Stimulated activated CD4-positive, alpha-beta T cell treated with anti-CD3 and anti-CD28 coated beads, Interleukin-15, amount 100 ng/mL, for 48 hours (primary cell): ENCODE measurements around the gene SEMA4D.
A peak's percentile ranks its signal among the peaks of the same experiment; 100 is the strongest.

Source experiments
- DNase-seq, 2 donors: peaks; one replicate each; pipeline ENCODE4 v3.0.0-alpha.2; 2020; ENCODE audit warnings: low read depth in 2 of 2

Gene SEMA4D

DNA sequence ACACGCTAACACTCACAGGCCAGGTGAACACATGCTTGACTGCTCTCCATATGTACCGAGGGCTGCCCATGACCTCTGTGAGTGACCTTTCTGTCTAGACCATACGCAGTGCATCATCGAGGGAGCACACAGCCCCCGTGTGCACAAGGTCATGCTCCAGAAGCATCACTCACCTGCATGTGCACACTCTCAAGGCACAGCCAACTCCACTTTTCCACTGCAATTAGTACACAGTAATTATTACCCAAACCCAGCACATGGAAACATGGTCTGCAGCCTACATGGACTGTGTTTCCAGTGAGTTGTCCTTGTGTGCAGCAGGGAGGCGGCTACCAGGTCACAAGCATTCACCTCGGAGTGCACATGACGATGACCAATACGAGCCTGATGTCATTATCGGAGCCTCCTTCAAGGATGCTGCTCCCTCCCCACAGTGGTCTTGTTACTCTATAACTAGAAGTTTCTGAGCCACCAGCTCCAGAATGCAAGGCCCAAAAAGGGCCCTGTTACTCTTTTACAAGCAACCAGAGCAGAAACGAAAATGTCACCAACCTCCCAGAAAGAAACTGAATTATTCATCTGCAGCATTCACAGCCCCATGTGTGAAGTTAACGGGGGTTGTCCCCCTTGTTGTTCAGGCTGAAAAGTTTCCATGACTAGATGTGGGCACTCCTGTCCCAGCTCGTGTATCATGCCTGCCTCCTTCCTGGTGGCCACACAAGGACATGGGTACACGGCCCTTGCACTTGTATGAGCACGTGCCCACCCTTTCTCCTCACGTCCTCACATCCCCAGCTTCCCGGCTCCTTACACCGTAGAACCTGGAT lies 31.2 kb downstream of the SEMA4D start:
- DNase-seq, result peak in 1 of 2 donors; percentile 54

DNA sequence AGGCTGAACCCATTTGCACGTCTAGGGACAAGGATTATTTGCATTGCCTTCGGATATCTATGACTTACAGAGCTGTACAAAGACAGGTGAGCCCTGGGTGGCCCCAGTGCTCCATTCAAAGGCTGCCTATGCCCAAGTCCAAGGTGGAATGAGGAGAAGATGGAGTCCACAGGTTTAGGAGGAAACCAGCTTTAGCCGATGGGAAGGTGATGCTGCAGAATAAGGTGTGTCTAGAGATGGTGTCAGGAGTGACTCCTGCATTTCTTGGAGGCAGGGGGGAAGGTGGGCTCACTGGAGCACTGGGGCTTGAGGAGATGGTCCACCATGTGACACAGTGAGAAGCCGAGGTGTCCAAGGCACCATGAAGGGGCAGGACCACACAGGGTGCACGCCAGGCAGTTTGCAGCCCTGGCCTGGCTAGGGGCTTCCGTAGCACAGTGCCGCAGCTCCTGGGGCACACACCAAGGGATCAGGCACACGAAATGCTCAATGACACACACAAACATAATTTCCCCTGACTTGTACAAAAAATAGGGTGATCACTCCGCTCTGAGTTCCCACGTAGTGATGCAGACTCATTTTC lies 32.1 kb downstream of the SEMA4D start:
- no peak for DNase-seq

GRCh38 chr9:89465001-89465451 lies 32.9 kb downstream of the SEMA4D start:
- DNase-seq, result no peak

- no peak for DNase-seq
These were observed 33.5 kb downstream of the SEMA4D start for GRCh38 chr9:89464300-89464901.

GRCh38 chr9:89462817-89463683 lies 34.9 kb downstream of the SEMA4D start:
- DNase-seq, result no peak

DNA sequence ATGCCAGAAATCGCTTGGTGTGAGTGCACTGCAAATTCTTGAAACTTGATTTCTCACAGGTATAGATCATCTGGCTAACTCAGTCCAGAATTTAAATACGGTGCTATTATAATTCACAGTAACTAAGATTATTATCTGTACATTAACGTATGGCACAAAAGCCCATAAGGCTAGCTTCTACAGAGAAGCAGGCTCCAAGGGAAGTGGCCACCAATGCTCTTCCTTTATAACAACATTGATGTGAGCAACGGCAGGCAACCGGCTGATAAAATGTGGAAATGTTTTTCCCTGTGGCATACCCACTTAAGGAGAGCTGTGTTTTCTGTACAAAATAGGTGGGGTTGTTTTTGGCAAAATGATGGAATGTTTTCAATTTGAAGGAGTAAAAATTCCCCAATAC lies 35.7 kb downstream of the SEMA4D start:
- no peak for DNase-seq

DNA sequence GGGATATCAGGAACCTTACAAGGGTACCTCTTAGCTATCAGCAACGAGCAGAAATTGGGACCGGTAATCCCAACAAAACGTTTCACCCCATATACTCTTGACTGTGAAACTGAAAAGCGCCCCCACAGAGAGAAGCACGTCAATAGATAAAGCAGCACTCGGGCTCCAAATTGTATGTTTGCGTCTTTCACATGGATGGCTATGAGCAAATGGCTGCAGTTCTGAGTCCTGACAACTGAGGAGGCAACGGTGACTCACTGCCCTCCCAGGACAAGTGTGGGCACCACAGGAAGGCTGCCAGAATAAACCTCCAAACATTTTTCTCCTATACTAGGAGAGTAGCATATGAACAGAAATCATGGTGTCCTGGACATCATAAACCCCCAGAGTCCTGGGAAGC lies 36.6 kb downstream of the SEMA4D start:
- DNase-seq, result peak; percentile 41 to 45

DNA sequence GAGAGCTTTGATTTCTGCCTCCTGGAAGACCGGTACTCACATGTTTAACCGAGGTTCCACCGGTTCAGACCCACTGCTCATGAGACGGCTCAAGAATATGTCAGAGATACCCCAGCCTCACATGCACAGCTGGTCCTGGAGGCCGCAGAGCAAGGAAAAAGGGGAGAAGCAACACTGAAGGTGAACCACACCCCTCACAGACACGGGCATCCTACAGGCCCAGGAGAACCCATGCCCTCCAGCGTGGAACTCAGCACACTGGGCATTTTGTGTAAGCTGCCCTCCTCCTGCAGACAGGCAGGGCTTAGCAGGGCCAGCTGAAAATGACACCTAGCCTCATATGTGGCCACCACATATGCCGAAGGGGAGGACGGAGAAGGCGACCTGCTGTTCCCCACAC lies 37.4 kb downstream of the SEMA4D start:
- DNase-seq, result no peak

DNA sequence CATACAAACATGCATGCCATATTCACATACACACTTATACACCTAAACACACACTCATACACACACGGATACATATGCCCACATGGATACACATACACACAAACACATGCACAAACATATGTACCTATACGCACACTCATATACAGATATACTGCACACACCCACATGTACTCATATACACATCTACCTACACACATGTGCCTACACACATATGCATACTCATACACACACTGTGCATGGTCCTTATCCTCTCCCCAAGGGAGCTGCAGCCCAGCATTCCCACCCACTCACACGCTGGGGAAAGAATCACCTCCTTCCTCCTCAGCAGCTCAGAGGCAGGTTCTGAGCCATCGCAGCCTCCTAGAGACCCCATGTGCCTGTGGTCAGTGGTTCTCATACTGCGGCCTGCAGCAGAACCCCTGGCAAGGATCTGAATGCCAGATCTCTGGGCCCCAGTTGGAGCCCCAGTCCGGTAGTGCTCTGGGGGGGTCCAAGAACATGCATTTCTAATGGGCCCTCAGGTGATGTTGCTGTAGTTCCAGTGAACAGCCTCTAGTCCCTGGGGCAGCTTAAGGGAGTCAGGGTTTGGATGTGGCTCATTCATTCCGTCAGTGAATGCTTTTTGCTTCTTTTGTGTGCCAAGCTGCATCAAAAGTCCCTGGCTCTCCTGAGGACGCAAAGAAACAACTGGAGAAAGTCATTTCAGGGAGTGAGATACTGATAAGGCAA lies 39.0 kb downstream of the SEMA4D start:
- DNase-seq, result no peak

GRCh38 chr9:89457376-89457855 lies 40.5 kb downstream of the SEMA4D start:
- DNase-seq, result no peak

DNA sequence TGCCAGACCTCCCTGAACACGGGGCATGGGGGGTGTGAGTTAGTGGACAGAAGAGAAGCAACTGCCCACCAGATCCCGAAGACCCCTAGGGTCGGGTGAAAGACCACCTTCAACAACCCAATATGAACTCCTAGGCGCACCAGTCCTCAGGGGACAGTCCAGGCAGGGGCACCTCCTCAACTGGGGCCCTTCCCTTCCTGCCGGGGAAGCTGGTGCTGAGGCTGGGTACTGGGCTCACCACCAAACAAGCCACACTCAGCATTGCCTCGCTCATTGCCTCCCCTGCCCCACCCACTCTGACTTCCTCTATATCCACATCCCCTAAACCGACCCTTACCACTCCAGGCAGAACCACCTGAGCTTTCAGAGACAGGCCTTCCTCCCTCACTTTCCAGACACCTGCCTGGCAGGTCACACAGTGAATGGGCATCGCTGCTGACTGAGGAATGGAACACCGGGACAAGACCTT lies 42.5 kb downstream of the SEMA4D start:
- no peak for DNase-seq

- DNase-seq, result no peak
These were observed 43.2 kb downstream of the SEMA4D start for GRCh38 chr9:89454498-89455355.

- DNase-seq, result no peak
These were observed 44.5 kb downstream of the SEMA4D start for GRCh38 chr9:89453452-89453851.

- DNase-seq, result no peak
These were observed 45.4 kb downstream of the SEMA4D start for GRCh38 chr9:89452561-89452960.

- no peak for DNase-seq
These were observed 47.7 kb downstream of the SEMA4D start for GRCh38 chr9:89450213-89450612.

DNA sequence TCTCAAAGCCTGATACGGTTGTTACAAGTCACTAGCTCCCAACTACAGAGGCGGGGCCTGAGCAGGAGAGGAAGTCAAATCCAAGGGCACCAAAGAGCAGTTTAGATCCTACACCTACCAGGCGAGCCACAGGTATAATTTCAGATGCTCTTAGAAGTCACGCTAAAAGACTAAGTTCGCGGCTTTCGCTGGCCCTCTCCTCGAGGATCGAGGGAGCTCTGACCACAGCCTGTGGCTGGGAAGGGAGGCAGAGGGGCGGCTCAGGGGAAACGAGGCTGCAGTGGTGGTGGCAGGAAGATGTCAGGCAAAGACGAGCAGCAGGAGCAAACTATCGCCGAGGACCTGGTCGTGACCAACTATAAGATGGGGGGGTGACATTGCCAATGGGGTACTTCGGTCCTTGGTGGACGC lies 48.6 kb downstream of the SEMA4D start:
- no peak for DNase-seq

- no peak for DNase-seq
These were observed 49.1 kb downstream of the SEMA4D start for GRCh38 chr9:89448821-89449220.

DNA sequence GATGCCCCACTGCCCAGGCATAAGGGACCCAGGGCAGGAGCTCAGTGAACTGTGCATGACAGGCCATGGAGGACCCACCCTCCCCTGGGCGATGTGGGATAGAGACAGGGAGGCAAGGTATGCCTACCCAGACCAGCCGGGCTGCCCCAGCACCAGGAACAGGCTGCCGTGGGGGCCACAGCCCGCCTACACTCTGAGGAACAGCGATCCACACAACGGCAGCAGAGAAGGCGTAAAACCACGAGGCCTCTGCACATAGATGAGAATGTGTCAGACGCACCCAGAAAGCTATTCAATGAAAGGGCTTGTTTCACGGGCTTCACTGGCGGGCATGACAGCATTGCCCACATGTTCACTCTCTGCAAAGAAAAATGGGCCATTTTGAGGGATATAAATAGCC lies 49.5 kb downstream of the SEMA4D start:
- peak; percentile 34 to 35 for DNase-seq

DNA sequence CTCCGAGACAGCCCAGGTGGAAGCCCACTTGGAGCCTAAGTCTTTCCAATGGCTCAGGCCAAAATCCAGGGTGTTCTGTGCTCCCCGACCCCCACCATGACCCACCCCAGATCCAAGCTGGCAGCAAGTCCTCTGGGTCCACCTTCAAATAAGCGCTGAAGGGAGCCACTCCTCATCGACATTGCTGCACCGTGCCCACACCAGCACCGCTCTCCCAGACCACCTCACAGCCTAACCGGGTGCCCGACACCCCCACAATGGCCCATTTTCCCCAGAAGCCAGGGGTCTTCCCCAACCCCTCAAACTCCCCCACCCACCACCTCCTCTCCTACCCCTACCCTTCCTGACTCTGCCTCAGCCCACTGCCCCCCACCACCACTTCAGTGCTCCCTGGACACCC lies 50.5 kb downstream of the SEMA4D start:
- DNase-seq, result no peak

DNA sequence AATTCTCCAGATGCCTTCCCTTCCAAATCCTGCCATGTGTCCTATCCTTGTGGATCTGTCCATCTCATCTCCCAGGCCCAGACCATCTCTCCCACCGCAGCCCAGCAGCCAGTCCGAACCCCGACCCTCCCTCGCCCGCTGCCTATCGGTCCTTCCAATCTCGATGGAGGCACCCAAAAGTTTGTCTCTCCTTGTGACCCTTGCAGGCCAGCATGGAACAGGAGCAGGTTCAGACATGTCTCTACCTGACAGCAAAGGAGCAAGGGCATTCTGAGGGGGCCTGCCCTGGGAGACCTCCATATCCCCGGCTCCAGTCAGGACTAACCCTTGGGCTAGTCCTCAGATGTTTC lies 51.0 kb downstream of the SEMA4D start:
- DNase-seq, result no peak
